PC-9 (cell line): Measurements from ENCODE around the gene ISM1. TPM values are rescaled to one million over a fixed set of nuclear protein-coding genes. Genes with fewer than 3 reads are reported as not detected.

Source experiments
- BruUV-seq: library from RNA; stranded (reverse); fragments of 400-500 nt; replicated peaks from 2 replicates; lab custom pipeline; 2021; lab: Mats Ljungman, UMichigan
- CTCF ChIA-PET: fragments of 300-600 bp; sonication (Branson Sonifier 250); formaldehyde crosslinking; loops from one replicate; lab custom pipeline; 2022; ENCODE audit warnings: antibody characterized with exemption; lab: Charles Lee
- POLR2A ChIA-PET: fragments of 300-600 bp; sonication (Branson Sonifier 250); formaldehyde crosslinking; loops from one replicate; lab custom pipeline; 2022; ENCODE audit warnings: antibody characterized with exemption; ENCODE audit not compliant: unreplicated experiment; lab: Charles Lee
- DNase-seq, 2 experiments: peaks; one replicate each; pipeline versions ENCODE4 v3.0.0 to v3.0.0-alpha.2; 2015 to 2022; ENCODE audit warnings: mixed read lengths in 1 of 2
- H2AFZ ChIP-seq: fragments of 200-600 bp; sonication (generic); 2 replicates; pipeline ENCODE4 v1.8.1; 2017; ENCODE audit warnings: antibody characterized with exemption
- H3F3A ChIP-seq: fragments of 200-600 bp; sonication (generic); 2 replicates; pipeline ENCODE4 v1.8.1; 2017; ENCODE audit warnings: antibody characterized with exemption, mild to moderate bottlenecking, low read depth; ENCODE audit not compliant: insufficient read depth
- H3K27ac ChIP-seq: fragments of 200-600 bp; sonication (generic); 2 replicates; pipeline ENCODE4 v1.6.1; 2016; ENCODE audit warnings: mixed run types
- H3K27me3 ChIP-seq: fragments of 200-600 bp; sonication (generic); 2 replicates; pipeline ENCODE4 v1.6.1; 2016; ENCODE audit warnings: low read depth, mixed run types; ENCODE audit not compliant: insufficient read depth
- H3K36me3 ChIP-seq: fragments of 200-600 bp; sonication (generic); 2 replicates; pipeline ENCODE4 v1.6.1; 2016; ENCODE audit warnings: low read depth, mixed run types
- H3K4me1 ChIP-seq: fragments of 200-600 bp; sonication (generic); replicated peaks from 2 replicates; pipeline ENCODE4 v1.6.1; 2016; ENCODE audit warnings: mixed run types; ENCODE audit not compliant: insufficient read depth
- H3K4me2 ChIP-seq: fragments of 200-600 bp; sonication (generic); 2 replicates; pipeline ENCODE4 v1.6.1; 2017; ENCODE audit warnings: mixed run types
- H3K4me3 ChIP-seq: fragments of 200-600 bp; sonication (generic); 2 replicates; pipeline ENCODE4 v1.6.1; 2016; ENCODE audit warnings: mixed run types
- H3K79me2 ChIP-seq: fragments of 200-600 bp; sonication (generic); 2 replicates; pipeline ENCODE4 v1.6.1; 2017; ENCODE audit warnings: low read depth, mixed run types
- H3K9me2 ChIP-seq: fragments of 200-600 bp; sonication (generic); 2 replicates; pipeline ENCODE4 v1.8.1; 2017; ENCODE audit warnings: mild to moderate bottlenecking; ENCODE audit not compliant: insufficient read depth
- H3K9me3 ChIP-seq: fragments of 200-600 bp; sonication (generic); 2 replicates; pipeline ENCODE4 v1.8.1; 2016; ENCODE audit warnings: low read depth; ENCODE audit not compliant: insufficient read depth
- H4K20me1 ChIP-seq: fragments of 200-600 bp; sonication (generic); 2 replicates; pipeline ENCODE4 v1.8.1; 2017; ENCODE audit not compliant: insufficient read depth
- CTCF ChIP-seq: fragments of 200-600 bp; sonication (generic); conservative IDR thresholded peaks from 2 replicates; pipeline ENCODE4 v1.6.1; 2017; ENCODE audit warnings: mixed run types, antibody characterized with exemption, mild to moderate bottlenecking, moderate library complexity
- EZH2 ChIP-seq: fragments of 200-600 bp; sonication (generic); IDR thresholded peaks from 2 replicates; pipeline ENCODE4 v1.8.0; 2017; ENCODE audit warnings: antibody characterized with exemption, low read depth
- intact Hi-C: fragments of 100-400 bp; cut with micrococcal nuclease; formaldehyde crosslinking; loops from one replicate; pipeline ENCODE4 v1.10.0; 2022; ENCODE audit not compliant: unreplicated experiment
- total RNA-seq: library from RNA; stranded (reverse); gene quantifications from 2 replicates; pipeline ENCODE4 v1.2.3, GENCODE V29; 2021

The ISM1 gene
- total RNA-seq, 1 experiment from 2014 or later: not detected

- H4K20me1 ChIP-seq: no peaks in the 10 kb centered on the region
- no peak for DNase-seq
- H3F3A ChIP-seq: no peaks in the 10 kb centered on the region
- ChIA-PET CTCF (no interaction called here), POLR2A (no interaction called here)
- H3K4me1 ChIP-seq: no peaks in the 10 kb centered on the region
- BruUV-seq: no TSS peak
- no peaks in the 10 kb centered on the region; the same call in 1 of the 2 replicates for H3K9me3 ChIP-seq
- no peak for TF ChIP-seq EZH2
- TF ChIP-seq CTCF: no peak
- H3K27me3 ChIP-seq: no peaks in the 10 kb centered on the region
- no peaks in the 10 kb centered on the region for H3K79me2 ChIP-seq
- H3K4me2 ChIP-seq: no peak overlapping the region
- intact Hi-C loops: no loop called here
- H3K27ac ChIP-seq: no peak overlapping the region
- no peak overlapping the region for H3K4me3 ChIP-seq
- no peaks in the 10 kb centered on the region for H3K9me2 ChIP-seq
- H2AFZ ChIP-seq: no peak overlapping the region
- no peaks in the 10 kb centered on the region for H3K36me3 ChIP-seq
Observed at GRCh38 chr20:13255356-13255755, 34.3 kb downstream of the ISM1 start.

- H3K79me2 ChIP-seq: no peaks in the 10 kb centered on the region
- no peak overlapping the region for H3K4me3 ChIP-seq
- POLR2A ChIA-PET: no interaction called here
- H3K27me3 ChIP-seq: no peaks in the 10 kb centered on the region
- H4K20me1 ChIP-seq: no peaks in the 10 kb centered on the region
- CTCF ChIA-PET: no interaction called here
- H3F3A ChIP-seq: no peaks in the 10 kb centered on the region
- no peaks in the 10 kb centered on the region for H3K4me1 ChIP-seq
- intact Hi-C loops: no loop called here
- no peak overlapping the region for H3K27ac ChIP-seq
- H3K9me2 ChIP-seq: no peaks in the 10 kb centered on the region
- BruUV-seq: no TSS peak
- no peak overlapping the region for H2AFZ ChIP-seq
- no peaks in the 10 kb centered on the region; the same call in 1 of the 2 replicates for H3K9me3 ChIP-seq
- DNase-seq: no peak
- H3K36me3 ChIP-seq: no peaks in the 10 kb centered on the region
- H3K4me2 ChIP-seq: no peak overlapping the region
- TF ChIP-seq CTCF (no peak), EZH2 (no peak)
Observed at GRCh38 chr20:13256606-13257005, 35.5 kb downstream of the ISM1 start.

GRCh38 chr20:13259921-13260320, 38.8 kb downstream of the ISM1 start:
- no peaks in the 10 kb centered on the region for H3K27me3 ChIP-seq
- no peaks in the 10 kb centered on the region for H3F3A ChIP-seq
- no peak for TF ChIP-seq EZH2
- TF ChIP-seq CTCF: no peak
- no peak overlapping the region for H2AFZ ChIP-seq
- no peaks in the 10 kb centered on the region for H3K4me1 ChIP-seq
- BruUV-seq: no TSS peak
- ChIA-PET POLR2A (no interaction called here), CTCF (no interaction called here)
- DNase-seq: no peak
- intact Hi-C loops: loop anchor here (5.0 to 10.0 kb wide), 2 partner anchors 143 to 795 kb away; no protein-coding TSS in a partner anchor
- H3K4me3 ChIP-seq: no peak overlapping the region
- no peaks in the 10 kb centered on the region; the same call in 1 of the 2 replicates for H3K9me3 ChIP-seq
- H3K36me3 ChIP-seq: no peaks in the 10 kb centered on the region
- no peaks in the 10 kb centered on the region for H4K20me1 ChIP-seq
- H3K27ac ChIP-seq: no peak overlapping the region
- no peak overlapping the region for H3K4me2 ChIP-seq
- no peaks in the 10 kb centered on the region for H3K9me2 ChIP-seq
- H3K79me2 ChIP-seq: no peaks in the 10 kb centered on the region
